PFSK-1 (cell line): ENCODE data around the gene VPS18.

ENCODE experiments used
- FOXP2 ChIP-seq: optimal IDR thresholded peaks from 2 replicates; pipeline ENCODE3; 2011; ENCODE audit warnings: borderline replicate concordance, control low read depth, inconsistent platforms; ENCODE audit not compliant: insufficient read depth; ENCODE audit errors: extremely low read length, extremely low read depth
- POLR2AphosphoS5 ChIP-seq: IDR thresholded peaks from 2 replicates; pipeline ENCODE4 v1.6.1; 2012; ENCODE audit warnings: low read depth, mild to moderate bottlenecking, control low read depth, low read length, moderate library complexity
- REST ChIP-seq, 2 experiments: IDR thresholded peaks; 2 replicates each; pipeline versions ENCODE4 v1.6.1 to v1.8.0; 2011 to 2012; ENCODE audit warnings: low read depth in 2 of 2, low read length in 2 of 2, control low read depth in 1 of 2, inconsistent platforms in 1 of 2, mild to moderate bottlenecking in 1 of 2, moderate library complexity in 1 of 2; ENCODE audit not compliant: insufficient read depth in 1 of 2
- SIN3A ChIP-seq: IDR thresholded peaks from 2 replicates; pipeline ENCODE4 v1.6.1; 2012; ENCODE audit warnings: mild to moderate bottlenecking, low read length, moderate library complexity, borderline replicate concordance; ENCODE audit not compliant: insufficient read depth
- TAF1 ChIP-seq: IDR thresholded peaks from 2 replicates; pipeline ENCODE4 v1.6.1; 2012; ENCODE audit warnings: low read length, control low read depth, borderline replicate concordance; ENCODE audit not compliant: insufficient read depth

The VPS18 gene

GRCh38 chr15:40934457-40934856, 40.2 kb downstream of the VPS18 start:
- TF ChIP-seq TAF1, result no peak
- TF ChIP-seq FOXP2, result no peak
- no peak for TF ChIP-seq SIN3A

DNA sequence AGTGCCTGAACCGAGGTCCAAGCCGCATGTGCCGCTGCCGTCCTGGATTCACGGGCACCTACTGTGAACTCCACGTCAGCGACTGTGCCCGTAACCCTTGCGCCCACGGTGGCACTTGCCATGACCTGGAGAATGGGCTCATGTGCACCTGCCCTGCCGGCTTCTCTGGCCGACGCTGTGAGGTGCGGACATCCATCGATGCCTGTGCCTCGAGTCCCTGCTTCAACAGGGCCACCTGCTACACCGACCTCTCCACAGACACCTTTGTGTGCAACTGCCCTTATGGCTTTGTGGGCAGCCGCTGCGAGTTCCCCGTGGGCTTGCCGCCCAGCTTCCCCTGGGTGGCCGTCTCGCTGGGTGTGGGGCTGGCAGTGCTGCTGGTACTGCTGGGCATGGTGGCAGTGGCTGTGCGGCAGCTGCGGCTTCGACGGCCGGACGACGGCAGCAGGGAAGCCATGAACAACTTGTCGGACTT, 42.0 kb downstream of the VPS18 start:
- TF ChIP-seq REST (IDR thresholded peaks at IDR 0.05; ENCODE audit: insufficient read depth in 1 of 2, low read depth in 2 of 2, low read length in 2 of 2) (no peak), FOXP2 (no peak), TAF1 (no peak), POLR2AphosphoS5 (no peak), SIN3A (no peak)

GRCh38 chr15:40936709-40937666, 42.7 kb downstream of the VPS18 start:
- TF ChIP-seq FOXP2 (no peak), TAF1 (no peak), POLR2AphosphoS5 (no peak), SIN3A (no peak), REST (IDR thresholded peaks at IDR 0.05; ENCODE audit: insufficient read depth in 1 of 2, low read depth in 2 of 2, low read length in 2 of 2) (no peak)

- TF ChIP-seq TAF1, result no peak
- TF ChIP-seq REST (IDR thresholded peaks at IDR 0.05; ENCODE audit: insufficient read depth in 1 of 2, low read depth in 2 of 2, low read length in 2 of 2), result no peak
- no peak for TF ChIP-seq FOXP2
- no peak for TF ChIP-seq POLR2AphosphoS5
- no peak for TF ChIP-seq SIN3A
Observed at GRCh38 chr15:40937762-40938535, 43.7 kb downstream of the VPS18 start.

GRCh38 chr15:40938536-40938870, 44.3 kb downstream of the VPS18 start:
- TF ChIP-seq REST (IDR thresholded peaks at IDR 0.05; ENCODE audit: insufficient read depth in 1 of 2, low read depth in 2 of 2, low read length in 2 of 2) (no peak), SIN3A (no peak), POLR2AphosphoS5 (no peak), FOXP2 (no peak), TAF1 (no peak)
